Parathyroid adenoma (tissue), 2 donors: ENCODE measurements around the gene ADCY1.

Source experiments
- H2AFZ ChIP-seq: fragments of 300-600 bp; sonication (generic); one replicate; pipeline ENCODE4 v1.7.0; 2017; ENCODE audit warnings: antibody characterized with exemption, mild to moderate bottlenecking
- H3K27ac ChIP-seq: fragments of 300-600 bp; sonication (generic); one replicate; pipeline ENCODE4 v1.7.0; 2017
- H3K27me3 ChIP-seq: fragments of 300-600 bp; sonication (generic); one replicate; pipeline ENCODE4 v1.7.0; 2017; ENCODE audit warnings: low read length; ENCODE audit not compliant: control insufficient read depth, insufficient read depth
- H3K36me3 ChIP-seq: fragments of 300-600 bp; sonication (generic); one replicate; pipeline ENCODE4 v1.7.0; 2017; ENCODE audit warnings: low read length; ENCODE audit not compliant: control insufficient read depth, insufficient read depth
- H3K4me1 ChIP-seq: fragments of 300-600 bp; sonication (generic); one replicate; pipeline ENCODE4 v1.7.0; 2017; ENCODE audit warnings: control low read depth
- H3K4me2 ChIP-seq: fragments of 300-600 bp; sonication (generic); one replicate; pipeline ENCODE4 v1.7.0; 2017; ENCODE audit warnings: low read length
- H3K4me3 ChIP-seq: fragments of 300-600 bp; sonication (generic); one replicate; pipeline ENCODE4 v1.7.0; 2017; ENCODE audit warnings: low read depth, low read length
- H3K79me2 ChIP-seq: fragments of 300-600 bp; sonication (generic); one replicate; pipeline ENCODE4 v1.7.0; 2017; ENCODE audit warnings: control low read depth
- H3K9ac ChIP-seq: fragments of 300-600 bp; sonication (generic); one replicate; pipeline ENCODE4 v1.7.0; 2017; ENCODE audit warnings: mild to moderate bottlenecking
- H3K9me3 ChIP-seq: fragments of 300-600 bp; sonication (generic); one replicate; pipeline ENCODE4 v1.7.0; 2017; ENCODE audit warnings: low read length; ENCODE audit not compliant: control insufficient read depth
- CTCF ChIP-seq: fragments of 300-600 bp; sonication (generic); IDR thresholded peaks from one replicate; pipeline ENCODE4 v1.7.0; 2017; ENCODE audit warnings: antibody characterized with exemption, mild to moderate bottlenecking
- donor health status: primary hyperparathyroidism.

Gene ADCY1

GRCh38 chr7:45703911-45704682, 129.9 kb downstream of the ADCY1 start:
- Histone ChIP-seq H3K4me3 (no peak overlapping the region), H3K79me2 (no peaks in the 10 kb centered on the region), H3K36me3 (no peaks in the 10 kb centered on the region), H2AFZ (no peak overlapping the region), H3K9ac (no peak overlapping the region), H3K27me3 (no peaks in the 10 kb centered on the region), H3K4me2 (no peak overlapping the region), H3K4me1 (no peaks in the 10 kb centered on the region), H3K27ac (no peak overlapping the region), H3K9me3 (no peaks in the 10 kb centered on the region)
- no peak for TF ChIP-seq CTCF

GRCh38 chr7:45704683-45705016, 130.5 kb downstream of the ADCY1 start:
- Histone ChIP-seq H2AFZ (no peak overlapping the region), H3K4me2 (no peak overlapping the region), H3K36me3 (no peaks in the 10 kb centered on the region), H3K27me3 (no peaks in the 10 kb centered on the region), H3K4me1 (no peaks in the 10 kb centered on the region), H3K4me3 (no peak overlapping the region), H3K27ac (no peak overlapping the region), H3K79me2 (no peaks in the 10 kb centered on the region), H3K9ac (no peak overlapping the region), H3K9me3 (no peaks in the 10 kb centered on the region)
- no peak for TF ChIP-seq CTCF

- Histone ChIP-seq H3K9ac (no peak overlapping the region), H3K27me3 (no peaks in the 10 kb centered on the region), H3K9me3 (no peaks in the 10 kb centered on the region), H3K27ac (no peak overlapping the region), H3K4me3 (no peak overlapping the region), H3K79me2 (no peaks in the 10 kb centered on the region), H3K4me2 (no peak overlapping the region), H3K4me1 (no peaks in the 10 kb centered on the region), H2AFZ (no peak overlapping the region), H3K36me3 (no peaks in the 10 kb centered on the region)
- TF ChIP-seq CTCF: no peak
These were observed 134.1 kb downstream of the ADCY1 start for GRCh38 chr7:45708046-45708950.

GRCh38 chr7:45709168-45710042, 135.2 kb downstream of the ADCY1 start:
- Histone ChIP-seq H2AFZ (no peak overlapping the region), H3K27ac (no peak overlapping the region), H3K9ac (no peak overlapping the region), H3K4me2 (no peak overlapping the region), H3K4me3 (no peak overlapping the region), H3K9me3 (no peaks in the 10 kb centered on the region), H3K79me2 (no peaks in the 10 kb centered on the region), H3K27me3 (no peaks in the 10 kb centered on the region), H3K4me1 (no peaks in the 10 kb centered on the region), H3K36me3 (no peaks in the 10 kb centered on the region)
- TF ChIP-seq CTCF: no peak
